HG03378 (cell line): ENCODE data around the gene SMAP2.
A peak's percentile ranks its signal among the peaks of the same experiment; 100 is the strongest.
"Not testable (repeated sequence)": the region's sequence is repeated elsewhere in the genome, so short reads cannot be mapped to it uniquely, and the experiment has no call there.

Experiments used
- ATAC-seq: cut with Tn5 transposase; IDR thresholded peaks from one replicate; pipeline ENCODE4 v1.9.1; 2021; ENCODE audit warnings: mild to moderate bottlenecking, moderate library complexity; ENCODE audit not compliant: unreplicated experiment

Gene SMAP2

GRCh38 chr1:40373323-40374283 lies at the start of gene SMAP2:
Gene SMAP2 (plus strand): TSS chr1:40373727. CDS start chr1:40374121, 394 bp downstream.
- ATAC-seq: peak; percentile 56

DNA sequence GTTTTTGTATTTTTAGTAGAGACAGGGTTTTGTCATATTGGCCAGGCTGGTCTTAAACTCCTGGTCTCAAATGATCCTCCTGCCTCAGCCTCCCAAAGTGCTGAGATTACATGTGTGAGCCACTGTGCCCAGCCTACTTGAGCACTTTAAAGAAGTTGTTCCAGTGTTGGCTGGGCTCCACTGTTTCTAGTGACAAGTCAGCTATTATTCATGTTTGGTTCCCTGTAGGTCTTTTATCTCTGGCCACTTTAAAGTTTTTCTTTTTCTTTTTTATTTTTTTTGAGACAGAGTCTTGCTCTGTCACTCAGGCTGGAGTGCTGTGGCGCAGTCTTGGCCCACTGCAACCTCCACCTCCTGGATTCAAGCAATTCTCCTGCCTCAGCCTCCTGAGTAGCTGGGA lies 42.1 kb upstream of the SMAP2 start:
- ATAC-seq: not testable (repeated sequence)

DNA sequence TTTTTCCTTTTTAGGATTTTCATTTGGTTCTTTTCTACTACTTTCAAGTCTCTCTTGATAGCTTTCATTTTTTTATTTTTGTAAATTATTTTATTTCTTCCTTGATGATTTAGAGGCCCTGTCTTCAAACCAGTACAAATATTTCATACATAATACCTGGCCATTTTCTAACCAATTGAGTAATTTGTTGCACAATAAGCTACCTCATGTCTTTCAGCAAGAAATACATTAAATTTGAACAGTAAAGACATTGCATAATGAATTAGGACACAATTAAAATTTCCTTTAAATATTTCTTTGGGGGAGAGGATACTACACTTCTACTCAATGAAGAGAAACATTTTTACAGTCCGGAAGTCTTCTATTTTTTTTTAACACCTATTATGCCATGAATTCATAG lies 40.8 kb upstream of the SMAP2 start:
- no peak for ATAC-seq

DNA sequence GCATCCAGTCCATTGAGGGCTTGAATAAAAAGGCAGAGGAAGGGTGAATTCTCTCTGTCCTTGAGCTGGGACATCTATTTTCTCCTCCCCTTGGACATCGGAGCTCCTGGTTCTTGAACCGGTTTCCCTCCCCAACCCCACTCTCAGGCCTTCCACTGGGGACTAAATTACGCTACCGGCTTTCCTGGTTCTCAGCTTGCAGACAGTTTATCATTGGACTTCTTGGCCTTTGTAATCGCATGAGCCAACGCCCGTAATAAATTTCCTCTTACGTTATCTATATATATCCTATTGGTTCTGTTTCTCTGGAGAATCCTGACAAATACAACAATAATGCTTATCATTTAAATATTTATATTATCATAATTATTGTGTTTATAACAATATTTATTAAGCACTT lies 36.1 kb upstream of the SMAP2 start:
- no peak for ATAC-seq

GRCh38 chr1:40338745-40339419 lies 34.6 kb upstream of the SMAP2 start:
- ATAC-seq: no peak

DNA sequence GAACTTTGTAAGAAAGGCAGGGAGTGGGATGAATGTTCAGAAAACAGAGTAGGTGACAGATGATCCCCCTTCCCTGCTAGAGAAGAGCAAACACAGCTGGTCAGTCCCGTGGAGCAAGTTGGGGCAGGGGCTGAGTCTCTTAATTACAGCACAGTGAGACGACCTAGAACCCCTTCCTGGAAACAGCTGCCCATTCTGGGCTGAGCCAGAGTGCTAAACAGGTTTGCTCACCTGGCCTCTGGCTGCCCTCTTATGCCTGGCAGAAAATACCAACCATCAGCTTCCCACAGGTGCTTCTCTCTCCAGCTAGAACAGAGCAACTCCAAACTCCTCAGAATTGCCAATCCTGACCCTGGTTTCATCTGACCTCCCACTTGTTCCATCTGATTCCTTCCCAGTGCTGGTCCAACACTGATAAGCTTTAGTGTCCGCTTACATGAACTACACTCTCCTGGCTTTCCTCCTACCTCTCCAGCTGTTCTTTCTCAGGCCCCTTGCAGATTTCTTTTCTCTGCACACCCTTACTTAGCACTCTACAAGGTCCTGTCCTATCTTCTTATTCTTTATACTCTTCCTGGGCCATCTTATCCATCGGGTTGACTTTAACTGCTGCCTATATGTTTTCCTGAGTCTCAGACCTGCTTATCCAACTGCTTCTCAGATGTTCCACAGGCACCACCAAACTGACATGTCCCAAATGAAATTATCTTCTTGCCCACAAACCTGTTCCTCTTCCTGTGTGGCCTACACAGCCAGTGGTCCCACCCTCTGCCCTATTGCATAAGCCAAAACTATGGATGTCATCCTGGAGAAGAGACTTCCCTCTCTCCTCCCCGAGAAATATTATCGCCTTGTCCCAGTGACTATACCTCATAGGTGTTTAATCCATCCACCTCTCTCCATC lies 33.9 kb upstream of the SMAP2 start:
- ATAC-seq: no peak

GRCh38 chr1:40341491-40342380 lies 31.8 kb upstream of the SMAP2 start:
- ATAC-seq: no peak

GRCh38 chr1:40342381-40342717 lies 31.2 kb upstream of the SMAP2 start:
- ATAC-seq: not testable (repeated sequence)

GRCh38 chr1:40344597-40344996 lies 28.9 kb upstream of the SMAP2 start:
- ATAC-seq: no peak

- no peak for ATAC-seq
Observed at GRCh38 chr1:40350391-40350790, 23.1 kb upstream of the SMAP2 start.

DNA sequence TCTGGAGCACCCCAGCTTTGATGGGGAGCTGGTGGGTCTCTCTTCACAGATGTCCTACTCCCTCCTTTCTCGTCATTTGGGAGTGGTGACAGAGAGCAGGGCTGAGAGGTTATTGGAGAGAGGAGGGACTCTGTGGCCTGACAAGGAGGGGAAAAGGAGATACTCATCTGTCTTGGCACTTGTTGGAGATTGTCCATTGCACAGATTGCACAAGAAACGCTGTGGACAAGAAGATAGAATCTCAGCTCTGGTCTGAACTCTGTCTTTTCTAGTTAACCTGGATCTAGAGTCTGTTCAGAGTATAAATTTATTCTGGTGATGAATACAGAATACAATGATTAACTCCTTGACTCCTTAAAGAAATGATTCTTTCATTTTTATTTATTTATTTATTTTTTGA lies 22.4 kb upstream of the SMAP2 start:
- no peak for ATAC-seq

- no peak for ATAC-seq
Observed at GRCh38 chr1:40352126-40352525, 21.4 kb upstream of the SMAP2 start.

- no peak for ATAC-seq
Observed at GRCh38 chr1:40353082-40353481, 20.4 kb upstream of the SMAP2 start.

- no peak for ATAC-seq
Observed at GRCh38 chr1:40357625-40358024, 15.9 kb upstream of the SMAP2 start.

GRCh38 chr1:40360631-40361030 lies 12.9 kb upstream of the SMAP2 start:
- ATAC-seq: no peak

- ATAC-seq: no peak
Observed at GRCh38 chr1:40361201-40361600, 12.3 kb upstream of the SMAP2 start.

DNA sequence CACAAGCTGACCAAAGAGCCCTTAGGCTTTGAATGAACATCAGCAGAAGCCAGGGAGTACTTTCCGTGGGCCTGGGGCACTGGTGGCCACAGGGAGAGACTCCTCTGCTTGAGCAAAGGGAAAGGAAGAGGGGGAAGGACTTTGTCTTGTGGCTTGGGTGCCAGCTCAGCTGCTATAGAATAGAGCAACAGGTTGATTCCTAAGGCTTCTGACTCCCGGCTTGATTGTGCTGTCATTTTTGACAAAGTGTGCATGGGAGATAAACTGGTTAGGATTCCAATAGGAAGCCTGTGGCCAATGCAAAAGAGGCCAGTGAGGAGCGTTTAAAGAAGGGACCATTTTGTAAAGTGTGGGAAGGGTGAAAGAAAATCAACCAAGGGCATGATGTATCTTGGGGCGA lies 11.9 kb upstream of the SMAP2 start:
- no peak for ATAC-seq

GRCh38 chr1:40362199-40362598 lies 11.3 kb upstream of the SMAP2 start:
- ATAC-seq: no peak

DNA sequence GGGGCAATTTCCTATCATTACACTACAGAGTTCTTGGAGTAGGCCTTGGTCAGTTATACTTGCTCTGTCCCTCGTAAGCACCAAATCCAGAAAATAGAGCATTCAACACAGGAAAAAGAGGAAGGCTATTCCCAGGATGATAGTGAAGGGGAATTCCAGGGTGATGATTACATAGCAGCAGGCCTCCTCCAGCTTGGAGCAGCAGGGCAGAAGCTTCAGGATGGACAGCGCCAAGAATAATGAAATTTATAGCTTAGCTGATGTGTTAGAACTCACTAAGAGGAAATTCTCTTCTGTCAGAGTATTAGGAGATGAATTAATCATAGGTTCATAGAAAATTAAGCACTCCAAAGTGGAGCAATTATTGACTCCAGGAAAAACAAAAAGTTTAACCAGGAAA lies 10.8 kb upstream of the SMAP2 start:
- ATAC-seq: no peak

- peak; percentile 90 for ATAC-seq
Observed at GRCh38 chr1:40363721-40364120, 9.8 kb upstream of the SMAP2 start.
